Esophagus (tissue), 2 donors: ENCODE data around the gene LARGE1. TPM values are rescaled to one million over a fixed set of nuclear protein-coding genes. Genes with fewer than 3 reads are reported as not detected.

ENCODE experiments used
- H3K27ac ChIP-seq, 2 donors: one replicate each; pipeline ENCODE4 v1.5.1; 2013; ENCODE audit warnings: low read depth in 2 of 2, mild to moderate bottlenecking in 2 of 2, inconsistent platforms in 1 of 2, low read length in 1 of 2, moderate library complexity in 1 of 2
- H3K27me3 ChIP-seq, 2 donors: one replicate each; pipeline ENCODE4 v1.6.1; 2013; ENCODE audit warnings: low read length in 2 of 2, control low read depth in 1 of 2, mild to moderate bottlenecking in 1 of 2; ENCODE audit not compliant: insufficient read depth in 2 of 2, control insufficient read depth in 1 of 2
- H3K36me3 ChIP-seq, 2 donors: one replicate each; pipeline ENCODE4 v1.6.1; 2013; ENCODE audit warnings: low read length in 1 of 2; ENCODE audit not compliant: control insufficient read depth in 2 of 2, insufficient read depth in 2 of 2
- H3K4me1 ChIP-seq, 2 donors: one replicate each; pipeline ENCODE4 v1.6.1; 2013; ENCODE audit warnings: low read length in 1 of 2; ENCODE audit not compliant: control insufficient read depth in 2 of 2, insufficient read depth in 2 of 2
- H3K4me3 ChIP-seq, 2 donors: one replicate each; pipeline ENCODE4 v1.5.1; 2013; ENCODE audit warnings: low read length in 2 of 2, mild to moderate bottlenecking in 2 of 2, low read depth in 1 of 2, moderate library complexity in 1 of 2
- H3K9me3 ChIP-seq, 2 donors: one replicate each; pipeline ENCODE4 v1.6.1; 2013; ENCODE audit warnings: mild to moderate bottlenecking in 2 of 2, low read depth in 1 of 2, low read length in 1 of 2, moderate library complexity in 1 of 2; ENCODE audit not compliant: control insufficient read depth in 2 of 2, insufficient read depth in 1 of 2
- WGBS, 2 donors: extraction: QIAGEN DNeasy Blood & Tissue Kit; methylation state at CpG; one replicate each; pipeline ENCODE4 v1.1.7; 2013; 5-methylcytosine and 5-hydroxymethylcytosine counted together
- polyA plus RNA-seq, 2 donors: library from polyadenylated mRNA; stranded (reverse); fragments of 200-250 nt; gene quantifications; one replicate each; pipeline ENCODE4 v1.2.3, GENCODE V29; 2013
- donor health status: healthy with polysubstance abuse.
- donor health status: Bipolar disorder and iron deficiency.

The LARGE1 gene
- polyA plus RNA-seq, 2 donors: 2.0 to 2.5 TPM

DNA sequence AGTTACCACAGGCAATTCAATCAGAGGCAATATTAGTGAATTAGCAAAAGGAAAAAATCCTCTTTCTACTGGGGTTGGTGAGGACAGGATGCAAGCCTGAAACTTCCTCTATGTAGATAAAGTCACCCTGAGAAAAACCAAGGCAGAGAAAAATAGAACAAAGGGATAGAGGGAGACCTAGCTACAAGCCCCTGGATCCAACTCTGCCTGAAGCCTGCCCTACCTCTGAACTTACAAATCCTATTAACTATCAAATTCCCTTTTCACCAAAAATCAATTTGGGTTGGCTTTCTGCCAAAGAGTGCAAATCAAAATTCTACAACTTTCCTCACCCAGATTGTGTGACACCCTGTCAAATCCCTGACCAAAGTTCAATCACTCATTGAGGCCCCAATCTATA, 161.3 kb downstream of the LARGE1 start:
- H3K36me3 ChIP-seq: no peaks in the 10 kb centered on the region
- H3K4me3 ChIP-seq: no peak overlapping the region
- H3K9me3 ChIP-seq: no peaks in the 10 kb centered on the region
- no peak overlapping the region for H3K27ac ChIP-seq
- H3K4me1 ChIP-seq: no peaks in the 10 kb centered on the region
- no peaks in the 10 kb centered on the region for H3K27me3 ChIP-seq

DNA sequence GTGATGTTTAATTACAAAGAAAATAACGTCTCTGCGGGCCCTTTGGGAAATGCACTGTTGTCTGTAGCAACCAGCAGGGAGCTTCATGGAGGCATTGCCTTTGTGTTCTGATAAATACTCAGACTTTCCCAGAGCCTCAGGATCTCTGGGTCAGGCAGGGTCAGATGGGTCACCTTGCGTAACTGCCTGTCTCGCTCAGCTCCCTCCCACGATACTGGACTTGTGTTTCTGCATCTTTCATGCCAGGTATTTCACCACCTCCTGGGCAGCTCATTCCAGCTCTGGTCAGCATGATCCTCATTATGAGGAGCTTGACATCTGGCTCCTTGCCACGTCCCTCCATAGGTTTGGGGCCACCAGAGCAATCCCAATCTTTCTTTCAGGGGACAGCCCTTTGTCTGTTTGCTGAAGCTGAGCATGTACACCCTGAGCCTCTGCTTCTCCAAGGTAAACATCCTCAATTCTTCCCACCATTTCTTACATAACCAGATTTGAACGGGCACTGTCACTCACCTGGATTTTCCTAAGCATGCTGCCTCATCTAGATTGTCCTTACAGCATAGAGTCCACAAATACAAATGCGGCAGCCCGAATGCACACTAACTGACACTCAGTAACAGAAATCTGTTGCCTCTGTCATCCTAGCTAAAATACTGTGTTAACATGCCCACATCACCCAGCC, 162.3 kb downstream of the LARGE1 start:
- no peaks in the 10 kb centered on the region for H3K4me1 ChIP-seq
- no peaks in the 10 kb centered on the region for H3K27me3 ChIP-seq
- H3K36me3 ChIP-seq: no peaks in the 10 kb centered on the region
- 71 to 73% methylated on average over 9 of the region's 9 CpGs for WGBS, 2 donors
- H3K9me3 ChIP-seq: no peaks in the 10 kb centered on the region
- H3K4me3 ChIP-seq: no peak overlapping the region
- H3K27ac ChIP-seq: no peak overlapping the region

GRCh38 chr22:33757041-33757801, 163.1 kb downstream of the LARGE1 start:
- WGBS, 2 donors: 74 to 77% methylated on average over 15 of the region's 15 CpGs
- Histone ChIP-seq H3K9me3 (no peaks in the 10 kb centered on the region), H3K27ac (no peak overlapping the region), H3K27me3 (no peaks in the 10 kb centered on the region), H3K4me3 (no peak overlapping the region), H3K36me3 (no peaks in the 10 kb centered on the region), H3K4me1 (no peaks in the 10 kb centered on the region)

- Histone ChIP-seq H3K4me3 (no peak overlapping the region), H3K36me3 (no peaks in the 10 kb centered on the region), H3K4me1 (no peaks in the 10 kb centered on the region), H3K27me3 (no peaks in the 10 kb centered on the region), H3K27ac (no peak overlapping the region), H3K9me3 (no peaks in the 10 kb centered on the region)
- 75 to 85% methylated on average over 10 of the region's 10 CpGs for WGBS, 2 donors
Measured at GRCh38 chr22:33756508-33756949, 163.7 kb downstream of the LARGE1 start.

DNA sequence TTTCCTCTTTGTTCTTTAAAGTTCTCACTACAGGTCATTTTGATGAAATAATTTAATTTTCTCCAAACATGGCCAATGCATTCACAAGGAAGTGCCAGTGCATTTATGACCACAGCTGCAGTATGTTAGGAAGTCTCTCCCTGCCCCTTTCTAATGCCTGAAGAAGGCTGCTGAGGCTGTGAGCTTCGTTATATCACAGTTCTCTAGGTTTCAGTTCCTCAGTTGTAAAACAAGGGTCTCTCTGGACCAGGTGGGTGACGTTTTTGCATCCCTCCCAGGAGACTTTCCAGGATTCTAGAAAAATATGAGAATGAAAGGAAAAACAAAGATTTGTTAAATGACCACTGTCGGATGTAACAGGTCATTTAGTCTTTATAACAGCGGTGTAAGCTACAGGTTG, 171.6 kb downstream of the LARGE1 start:
- Histone ChIP-seq H3K4me3 (no peak overlapping the region), H3K36me3 (peaks cover 0 to 2% of the 10 kb centered on the region in 2 donors), H3K9me3 (peaks cover 0 to 2% of the 10 kb centered on the region in 2 donors), H3K27ac (no peak overlapping the region), H3K4me1 (peaks cover 0 to 2% of the 10 kb centered on the region in 2 donors), H3K27me3 (no peaks in the 10 kb centered on the region)
- WGBS, 2 donors: 83 to 90% methylated on average over 4 of the region's 4 CpGs

GRCh38 chr22:33747576-33748180, 172.6 kb downstream of the LARGE1 start:
- peaks cover 0 to 2% of the 10 kb centered on the region in 2 donors for H3K9me3 ChIP-seq
- no peak overlapping the region for H3K27ac ChIP-seq
- no peaks in the 10 kb centered on the region for H3K27me3 ChIP-seq
- H3K4me3 ChIP-seq: no peak overlapping the region
- H3K36me3 ChIP-seq: peaks cover 0 to 2% of the 10 kb centered on the region in 2 donors
- H3K4me1 ChIP-seq: peaks cover 0 to 2% of the 10 kb centered on the region in 2 donors
- WGBS, 2 donors: 78 to 93% methylated on average over 4 of the region's 4 CpGs

GRCh38 chr22:33747029-33747428, 173.2 kb downstream of the LARGE1 start:
- H3K4me3 ChIP-seq: no peak overlapping the region
- peaks cover 0 to 2% of the 10 kb centered on the region in 2 donors for H3K36me3 ChIP-seq
- no peaks in the 10 kb centered on the region for H3K27me3 ChIP-seq
- H3K27ac ChIP-seq: no peak overlapping the region
- 58 to 83% methylated on average over 1 of the region's 1 CpG for WGBS, 2 donors
- H3K9me3 ChIP-seq: peaks cover 0 to 2% of the 10 kb centered on the region in 2 donors
- peaks cover 0 to 2% of the 10 kb centered on the region in 2 donors for H3K4me1 ChIP-seq

DNA sequence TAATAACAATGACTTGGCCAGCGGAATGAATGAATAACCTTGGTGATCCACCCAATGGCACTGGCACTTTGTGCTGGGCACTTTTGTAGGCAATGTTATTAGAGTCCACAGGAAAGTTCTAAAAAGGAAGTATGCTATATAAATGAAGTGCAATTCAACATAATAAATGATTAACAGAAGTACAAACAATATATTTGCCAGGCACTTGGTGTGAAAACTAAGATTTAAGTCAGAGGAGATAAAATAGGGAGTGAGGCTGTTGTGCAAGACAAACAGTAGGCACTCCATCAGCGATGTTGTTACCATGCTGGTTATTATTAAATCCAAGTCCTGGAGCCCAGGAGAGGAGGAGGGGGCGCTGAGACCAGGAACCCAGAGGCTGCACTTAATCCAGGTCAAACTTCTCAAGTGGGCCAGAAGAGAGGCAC, 173.8 kb downstream of the LARGE1 start:
- H3K27me3 ChIP-seq: no peaks in the 10 kb centered on the region
- peaks cover 0 to 2% of the 10 kb centered on the region in 2 donors for H3K36me3 ChIP-seq
- peaks cover 0 to 2% of the 10 kb centered on the region in 2 donors for H3K4me1 ChIP-seq
- no peak overlapping the region for H3K4me3 ChIP-seq
- WGBS, 2 donors: 76 to 86% methylated on average over 3 of the region's 3 CpGs
- peaks cover 0 to 2% of the 10 kb centered on the region in 2 donors for H3K9me3 ChIP-seq
- no peak overlapping the region for H3K27ac ChIP-seq

GRCh38 chr22:33745501-33745900, 174.8 kb downstream of the LARGE1 start:
- H3K27ac ChIP-seq: no peak overlapping the region
- H3K27me3 ChIP-seq: no peaks in the 10 kb centered on the region
- no peak overlapping the region for H3K4me3 ChIP-seq
- 84 to 90% methylated on average over 7 of the region's 7 CpGs for WGBS, 2 donors
- H3K36me3 ChIP-seq: peaks cover 0 to 2% of the 10 kb centered on the region in 2 donors
- peaks cover 0 to 4% of the 10 kb centered on the region in 2 donors for H3K4me1 ChIP-seq
- peaks cover 0 to 2% of the 10 kb centered on the region in 2 donors for H3K9me3 ChIP-seq
